Cardiac muscle cell (in vitro differentiated cells and primary cell): ENCODE results near the gene ARHGEF26. TPM values are rescaled to one million over a fixed set of nuclear protein-coding genes. Genes with fewer than 3 reads are reported as not detected.

Experiments used
- DNase-seq, 2 donors: peaks; one replicate each; pipeline versions ENCODE4 v3.0.0 to v3.0.0-alpha.2; 2010 to 2017; ENCODE audit warnings: low read depth in 1 of 2, low spot score in 1 of 2
- H3K27ac ChIP-seq: fragments of 200-600 bp; sonication (generic); 2 replicates; pipeline ENCODE4 v1.5.1; 2016
- H3K27me3 ChIP-seq: fragments of 200-600 bp; sonication (generic); 2 replicates; pipeline ENCODE4 v1.6.0; 2016; ENCODE audit warnings: control low read depth
- H3K36me3 ChIP-seq: fragments of 200-600 bp; sonication (generic); 2 replicates; pipeline ENCODE4 v1.5.1; 2016; ENCODE audit warnings: control low read depth
- H3K4me1 ChIP-seq: fragments of 200-600 bp; sonication (generic); 2 replicates; pipeline ENCODE4 v1.8.1; 2017; ENCODE audit warnings: low read depth, mild to moderate bottlenecking, mixed run types
- H3K4me3 ChIP-seq: fragments of 200-600 bp; sonication (generic); 2 replicates; pipeline ENCODE4 v1.5.1; 2016; ENCODE audit warnings: mild to moderate bottlenecking
- H3K9me3 ChIP-seq: fragments of 200-600 bp; sonication (generic); 2 replicates; pipeline ENCODE4 v1.5.1; 2017; ENCODE audit warnings: low read depth, mild to moderate bottlenecking, control low read depth
- polyA plus RNA-seq: library from polyadenylated mRNA; unstranded; fragments of >200 nt; fragmentation: Nextera tagmentation; extraction: Ambion mirVana; gene quantifications from 2 replicates; pipeline ENCODE4 v1.2.1, GENCODE V29; 2016
- total RNA-seq: library from RNA; depleted of rRNA; stranded (reverse); fragments of >200 nt; gene quantifications from 2 replicates; pipeline ENCODE4 v1.2.3, GENCODE V29; 2016
- TF ChIP-seq, protein P1 (sequence below): IDR thresholded peaks from 2 replicates; pipeline ENCODE4 v1.5.1; 2012; ENCODE audit warnings: low read depth, mild to moderate bottlenecking, low read length

Gene ARHGEF26
- total and polyA plus RNA-seq, 2 experiments from 2014 or later = 3.4 to 4.2 TPM

GRCh38 chr3:154152741-154153140, 31.6 kb downstream of the ARHGEF26 start:
- Histone ChIP-seq H3K27ac (no peak overlapping the region), H3K27me3 (no peaks in the 10 kb centered on the region), H3K4me1 (no peaks in the 10 kb centered on the region), H3K4me3 (no peak overlapping the region), H3K9me3 (no peaks in the 10 kb centered on the region), H3K36me3 (no peaks in the 10 kb centered on the region)
- peak in 1 of 2 donors; percentile 44 for DNase-seq
- TF ChIP-seq, protein P1, sequence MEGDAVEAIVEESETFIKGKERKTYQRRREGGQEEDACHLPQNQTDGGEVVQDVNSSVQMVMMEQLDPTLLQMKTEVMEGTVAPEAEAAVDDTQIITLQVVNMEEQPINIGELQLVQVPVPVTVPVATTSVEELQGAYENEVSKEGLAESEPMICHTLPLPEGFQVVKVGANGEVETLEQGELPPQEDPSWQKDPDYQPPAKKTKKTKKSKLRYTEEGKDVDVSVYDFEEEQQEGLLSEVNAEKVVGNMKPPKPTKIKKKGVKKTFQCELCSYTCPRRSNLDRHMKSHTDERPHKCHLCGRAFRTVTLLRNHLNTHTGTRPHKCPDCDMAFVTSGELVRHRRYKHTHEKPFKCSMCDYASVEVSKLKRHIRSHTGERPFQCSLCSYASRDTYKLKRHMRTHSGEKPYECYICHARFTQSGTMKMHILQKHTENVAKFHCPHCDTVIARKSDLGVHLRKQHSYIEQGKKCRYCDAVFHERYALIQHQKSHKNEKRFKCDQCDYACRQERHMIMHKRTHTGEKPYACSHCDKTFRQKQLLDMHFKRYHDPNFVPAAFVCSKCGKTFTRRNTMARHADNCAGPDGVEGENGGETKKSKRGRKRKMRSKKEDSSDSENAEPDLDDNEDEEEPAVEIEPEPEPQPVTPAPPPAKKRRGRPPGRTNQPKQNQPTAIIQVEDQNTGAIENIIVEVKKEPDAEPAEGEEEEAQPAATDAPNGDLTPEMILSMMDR = no peak

GRCh38 chr3:154156530-154156929, 35.3 kb downstream of the ARHGEF26 start:
- Histone ChIP-seq H3K36me3 (no peaks in the 10 kb centered on the region), H3K9me3 (no peaks in the 10 kb centered on the region), H3K4me3 (no peak overlapping the region), H3K4me1 (no peaks in the 10 kb centered on the region), H3K27ac (no peak overlapping the region), H3K27me3 (no peaks in the 10 kb centered on the region)
- TF ChIP-seq, protein P1 = no peak
- no peak for DNase-seq

GRCh38 chr3:154161806-154162205, 40.6 kb downstream of the ARHGEF26 start:
- Histone ChIP-seq H3K9me3 (no peaks in the 10 kb centered on the region), H3K4me1 (no peaks in the 10 kb centered on the region), H3K4me3 (no peak overlapping the region), H3K27ac (no peak overlapping the region), H3K36me3 (no peaks in the 10 kb centered on the region), H3K27me3 (no peaks in the 10 kb centered on the region)
- DNase-seq = peak in 1 of 2 donors; percentile 30
- TF ChIP-seq, protein P1 = no peak

GRCh38 chr3:154164387-154164786, 43.2 kb downstream of the ARHGEF26 start:
- DNase-seq = no peak
- H3K27me3 ChIP-seq = no peaks in the 10 kb centered on the region
- TF ChIP-seq, protein P1 = no peak

DNA sequence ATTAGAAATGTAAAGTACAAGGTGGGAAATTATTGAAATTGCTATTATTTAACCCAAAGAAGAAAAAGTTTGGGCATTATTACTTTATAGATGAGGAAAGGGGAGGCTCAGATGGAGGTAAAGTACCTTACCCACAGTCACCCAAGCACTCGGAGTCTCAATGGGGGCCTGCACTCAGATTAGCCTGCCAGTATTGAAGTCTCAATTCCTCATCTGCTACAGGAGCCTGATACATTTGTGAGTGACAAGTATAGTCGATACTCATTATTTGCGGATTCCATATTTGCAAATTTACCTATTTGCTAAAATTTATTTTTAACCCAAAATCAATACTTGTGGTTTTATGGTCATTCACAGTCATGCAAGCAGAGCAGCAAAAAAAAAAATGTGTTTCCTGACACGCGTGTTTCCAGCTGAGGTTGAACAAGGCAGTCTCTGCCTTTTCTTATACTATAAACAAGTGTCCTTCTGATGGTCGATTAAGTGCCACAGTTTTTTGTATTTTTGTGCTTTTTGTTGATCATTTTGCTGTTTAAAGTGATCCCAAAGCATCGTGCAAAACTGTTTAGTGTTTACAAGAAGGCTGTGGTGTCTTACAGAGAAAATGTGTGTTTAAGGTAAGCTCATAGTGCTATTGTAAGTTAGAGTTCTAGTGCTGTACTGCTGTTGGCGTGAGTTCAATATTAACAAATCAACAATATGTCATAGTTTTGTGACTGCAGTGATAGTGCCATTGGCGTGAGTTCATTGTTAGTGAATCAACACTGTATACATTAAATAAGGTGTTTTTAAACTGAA, 48.0 kb downstream of the ARHGEF26 start:
- TF ChIP-seq, protein P1 = no peak
- Histone ChIP-seq H3K27me3 (no peaks in the 10 kb centered on the region), H3K4me3 (no peak overlapping the region), H3K9me3 (no peaks in the 10 kb centered on the region), H3K4me1 (no peaks in the 10 kb centered on the region), H3K27ac (no peak overlapping the region), H3K36me3 (no peaks in the 10 kb centered on the region)
- no peak for DNase-seq

More at GRCh38 chr3:154164387-154164786, 43.2 kb downstream of the ARHGEF26 start:
- Histone ChIP-seq H3K27ac (no peak overlapping the region), H3K36me3 (no peaks in the 10 kb centered on the region), H3K4me1 (no peaks in the 10 kb centered on the region), H3K9me3 (no peaks in the 10 kb centered on the region), H3K4me3 (no peak overlapping the region)
